Epithelial cell of esophagus (primary cell): ENCODE measurements around the gene ERFE.

Experiments
- DNase-seq: peaks from one replicate; pipeline ENCODE4 v3.0.0; 2010; ENCODE audit warnings: low read depth
- H3K4me3 ChIP-seq: 2 replicates; pipeline ENCODE4 v1.5.1; 2011; ENCODE audit warnings: mild to moderate bottlenecking, low read length, control low read depth
- CTCF ChIP-seq: IDR thresholded peaks from 2 replicates; pipeline ENCODE4 v1.5.1; 2011; ENCODE audit warnings: low read depth, mild to moderate bottlenecking, low read length, control low read depth, inconsistent platforms; ENCODE audit not compliant: insufficient read depth; ENCODE audit errors: missing control alignments

The ERFE gene

GRCh38 chr2:238148981-238149380, 9.8 kb upstream of the ERFE start:
- DNase-seq = no peak
- no peak for TF ChIP-seq CTCF
- H3K4me3 ChIP-seq = no peak overlapping the region

- DNase-seq = no peak
- TF ChIP-seq CTCF = no peak
- H3K4me3 ChIP-seq = no peak overlapping the region
Observed at GRCh38 chr2:238149841-238150572, 8.8 kb upstream of the ERFE start.

GRCh38 chr2:238150686-238151085, 8.1 kb upstream of the ERFE start:
- no peak for TF ChIP-seq CTCF
- no peak overlapping the region for H3K4me3 ChIP-seq
- DNase-seq = no peak

GRCh38 chr2:238151205-238151604, 7.6 kb upstream of the ERFE start:
- no peak for TF ChIP-seq CTCF
- no peak for DNase-seq
- no peak overlapping the region for H3K4me3 ChIP-seq

GRCh38 chr2:238151628-238152235, 7.0 kb upstream of the ERFE start:
- H3K4me3 ChIP-seq = no peak overlapping the region
- no peak for TF ChIP-seq CTCF
- DNase-seq = no peak

- no peak for TF ChIP-seq CTCF
- no peak for DNase-seq
- H3K4me3 ChIP-seq = no peak overlapping the region
Observed at GRCh38 chr2:238152771-238153688, 5.7 kb upstream of the ERFE start.
